WTC11 (cell line): Measurements from ENCODE around the gene AKT3. TPM values are rescaled to one million over a fixed set of nuclear protein-coding genes. Genes with fewer than 3 reads are reported as not detected.

ENCODE experiments used
- ATAC-seq: fragments of 200-7000 bp; cut with Tn5 transposase; 2 replicates; pipeline ENCODE4 v1.10.0; 2021; ENCODE audit warnings: mild to moderate bottlenecking, moderate library complexity
- CTCF ChIA-PET: fragments of 300-600 bp; sonication (Branson Sonifier 250); formaldehyde crosslinking; loops from one replicate; lab custom pipeline; 2021; ENCODE audit warnings: antibody characterized with exemption; lab: Charles Lee
- POLR2A ChIA-PET: fragments of 350-600 bp; sonication (Branson Sonifier 250); formaldehyde crosslinking; loops from one replicate; lab custom pipeline; 2021; ENCODE audit warnings: antibody characterized with exemption; lab: Charles Lee
- DNase-seq: peaks from one replicate; pipeline ENCODE4 v3.0.0; 2021; ENCODE audit warnings: low spot score
- H3K27ac Mint-ChIP-seq: 2 replicates; pipeline ENCODE4 v1.8.0; 2021; ENCODE audit warnings: mixed read lengths
- H3K27me3 Mint-ChIP-seq: 2 replicates; pipeline ENCODE4 v1.8.0; 2021; ENCODE audit warnings: low read depth, mild to moderate bottlenecking, moderate library complexity, mixed read lengths
- H3K36me3 Mint-ChIP-seq: 2 replicates; pipeline ENCODE4 v1.8.0; 2021; ENCODE audit warnings: mixed read lengths
- H3K4me1 Mint-ChIP-seq: 2 replicates; pipeline ENCODE4 v1.8.0; 2022; ENCODE audit warnings: mixed read lengths
- H3K4me3 Mint-ChIP-seq: 2 replicates; pipeline ENCODE4 v1.8.0; 2021; ENCODE audit warnings: mild to moderate bottlenecking, moderate library complexity, mixed read lengths
- H3K9me3 Mint-ChIP-seq: 2 replicates; pipeline ENCODE4 v1.8.0; 2021; ENCODE audit warnings: mixed read lengths
- ETV6 ChIP-seq: sonication (generic); formaldehyde crosslinking; IDR thresholded peaks from 2 replicates; pipeline ENCODE4 v1.8.1; 2022; ENCODE audit warnings: mild to moderate bottlenecking, missing genetic modification reagents
- HMGA2 ChIP-seq: fragments of 250-450 bp; sonication (Bioruptor Pico); IDR thresholded peaks from 2 replicates; pipeline ENCODE4 v1.4.0; 2021; ENCODE audit warnings: mild to moderate bottlenecking, moderate library complexity
- JUN ChIP-seq: sonication (generic); formaldehyde crosslinking; IDR thresholded peaks from 2 replicates; pipeline ENCODE4 v1.8.0; 2023; ENCODE audit warnings: mild to moderate bottlenecking, missing genetic modification reagents
- NFE2L1 ChIP-seq: sonication (generic); formaldehyde crosslinking; IDR thresholded peaks from 2 replicates; pipeline ENCODE4 v1.8.1; 2023; ENCODE audit warnings: missing genetic modification reagents
- RELA ChIP-seq: sonication (generic); formaldehyde crosslinking; IDR thresholded peaks from 2 replicates; pipeline ENCODE4 v1.8.1; 2022; ENCODE audit warnings: missing genetic modification reagents, mild to moderate bottlenecking, borderline replicate concordance
- TCF7 ChIP-seq: sonication (generic); formaldehyde crosslinking; IDR thresholded peaks from 2 replicates; pipeline ENCODE4 v1.8.0; 2022; ENCODE audit warnings: mild to moderate bottlenecking, low read depth, missing genetic modification reagents, moderate library complexity
- ZNF317 ChIP-seq: sonication (generic); formaldehyde crosslinking; IDR thresholded peaks from 2 replicates; pipeline ENCODE4 v1.8.1; 2023; ENCODE audit warnings: low read depth, mild to moderate bottlenecking, moderate library complexity, missing genetic modification reagents, borderline replicate concordance
- ZNF423 ChIP-seq: fragments of 250-450 bp; sonication (Bioruptor Pico); IDR thresholded peaks from 2 replicates; pipeline ENCODE4 v2.1.2; 2022; ENCODE audit warnings: mild to moderate bottlenecking, moderate library complexity
- ZNF671 ChIP-seq: fragments of 250-450 bp; sonication (Bioruptor Pico); IDR thresholded peaks from 2 replicates; pipeline ENCODE4 v1.8.0; 2021; ENCODE audit warnings: mild to moderate bottlenecking
- total RNA-seq: library from RNA; stranded (reverse); gene quantifications from 3 replicates; pipeline ENCODE4 v1.2.3, GENCODE V29; 2021
- TF ChIP-seq, protein P1 (sequence below): sonication (generic); formaldehyde crosslinking; IDR thresholded peaks from 2 replicates; pipeline ENCODE4 v1.8.0; 2023; ENCODE audit warnings: missing genetic modification reagents
- TF ChIP-seq, protein P2 (sequence below): sonication (generic); formaldehyde crosslinking; IDR thresholded peaks from 2 replicates; pipeline ENCODE4 v1.8.1; 2022; ENCODE audit warnings: low read depth, missing genetic modification reagents, borderline replicate concordance
- TF ChIP-seq, protein P3 (sequence below): sonication (generic); formaldehyde crosslinking; IDR thresholded peaks from 2 replicates; pipeline ENCODE4 v1.8.1; 2023; ENCODE audit warnings: mild to moderate bottlenecking, missing genetic modification reagents, moderate library complexity
- TF ChIP-seq, protein P4 (sequence below): sonication (generic); formaldehyde crosslinking; IDR thresholded peaks from 2 replicates; pipeline ENCODE4 v1.8.1; 2023; ENCODE audit warnings: mild to moderate bottlenecking, moderate library complexity, missing genetic modification reagents
- TF ChIP-seq, protein P5 (sequence below): sonication (generic); formaldehyde crosslinking; IDR thresholded peaks from 2 replicates; pipeline ENCODE4 v1.8.1; 2023; ENCODE audit warnings: mild to moderate bottlenecking, missing genetic modification reagents, moderate library complexity
- TF ChIP-seq, protein P6 (sequence below): sonication (generic); formaldehyde crosslinking; conservative IDR thresholded peaks from 2 replicates; pipeline ENCODE4 v1.8.1; 2023; ENCODE audit warnings: mild to moderate bottlenecking, low read depth, missing genetic modification reagents, moderate library complexity
- TF ChIP-seq, protein P7 (sequence below): fragments of 250-450 bp; sonication (Bioruptor Pico); IDR thresholded peaks from 2 replicates; pipeline ENCODE4 v1.9.0; 2021; ENCODE audit warnings: mild to moderate bottlenecking
- TF ChIP-seq, protein P8 (sequence below): sonication (generic); formaldehyde crosslinking; IDR thresholded peaks from 2 replicates; pipeline ENCODE4 v1.8.0; 2022; ENCODE audit warnings: mild to moderate bottlenecking, missing genetic modification reagents

The AKT3 gene
- total RNA-seq, 1 experiment from 2014 or later, result 38.5 TPM

DNA sequence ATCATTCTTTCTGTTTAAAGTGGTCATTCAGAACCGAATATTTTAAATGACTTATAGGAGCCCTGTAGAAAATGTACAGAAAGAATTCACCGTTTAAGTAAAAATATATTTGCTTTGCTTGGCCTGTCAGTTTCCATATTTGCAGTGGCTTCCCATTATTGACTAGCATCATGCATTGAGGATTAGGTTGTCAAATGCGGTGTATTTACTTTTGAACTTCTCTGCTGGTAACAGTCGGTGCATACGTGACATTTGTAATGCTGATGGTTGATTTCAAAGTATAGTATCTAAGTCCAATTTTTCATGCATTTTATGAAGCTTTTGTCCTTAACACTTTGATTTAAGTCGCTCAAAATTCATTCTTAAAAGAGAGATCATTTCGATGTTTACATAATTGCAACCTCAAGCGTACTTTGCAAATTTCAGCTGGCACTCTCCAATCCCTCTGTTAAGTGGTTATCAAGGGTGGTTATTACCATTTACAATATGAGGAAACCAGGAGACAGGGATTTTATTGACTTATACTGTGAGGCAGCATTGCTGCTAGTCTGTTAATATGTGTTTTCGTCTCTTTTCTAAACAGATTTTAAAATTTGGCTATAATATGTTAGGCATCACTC, 392.6 kb downstream of the AKT3 start:
- 0 out of 2 replicates have a peak, but pooled peaks cover 7% of the 10 kb centered on the region for H3K4me1 Mint-ChIP-seq
- CTCF ChIA-PET, result interaction anchor here (0.8 to 1.3 kb wide), 2 partner anchors 19 to 114 kb away, joined by 3 to 4 read pairs; no protein-coding TSS in a partner anchor
- H3K9me3 Mint-ChIP-seq, result no peaks in the 10 kb centered on the region
- TF ChIP-seq, protein P1, sequence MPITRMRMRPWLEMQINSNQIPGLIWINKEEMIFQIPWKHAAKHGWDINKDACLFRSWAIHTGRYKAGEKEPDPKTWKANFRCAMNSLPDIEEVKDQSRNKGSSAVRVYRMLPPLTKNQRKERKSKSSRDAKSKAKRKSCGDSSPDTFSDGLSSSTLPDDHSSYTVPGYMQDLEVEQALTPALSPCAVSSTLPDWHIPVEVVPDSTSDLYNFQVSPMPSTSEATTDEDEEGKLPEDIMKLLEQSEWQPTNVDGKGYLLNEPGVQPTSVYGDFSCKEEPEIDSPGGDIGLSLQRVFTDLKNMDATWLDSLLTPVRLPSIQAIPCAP, result no peak
- TF ChIP-seq, protein P2, sequence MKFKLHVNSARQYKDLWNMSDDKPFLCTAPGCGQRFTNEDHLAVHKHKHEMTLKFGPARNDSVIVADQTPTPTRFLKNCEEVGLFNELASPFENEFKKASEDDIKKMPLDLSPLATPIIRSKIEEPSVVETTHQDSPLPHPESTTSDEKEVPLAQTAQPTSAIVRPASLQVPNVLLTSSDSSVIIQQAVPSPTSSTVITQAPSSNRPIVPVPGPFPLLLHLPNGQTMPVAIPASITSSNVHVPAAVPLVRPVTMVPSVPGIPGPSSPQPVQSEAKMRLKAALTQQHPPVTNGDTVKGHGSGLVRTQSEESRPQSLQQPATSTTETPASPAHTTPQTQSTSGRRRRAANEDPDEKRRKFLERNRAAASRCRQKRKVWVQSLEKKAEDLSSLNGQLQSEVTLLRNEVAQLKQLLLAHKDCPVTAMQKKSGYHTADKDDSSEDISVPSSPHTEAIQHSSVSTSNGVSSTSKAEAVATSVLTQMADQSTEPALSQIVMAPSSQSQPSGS (CRISPR knock-in tag), result no peak
- TF ChIP-seq, protein P3, sequence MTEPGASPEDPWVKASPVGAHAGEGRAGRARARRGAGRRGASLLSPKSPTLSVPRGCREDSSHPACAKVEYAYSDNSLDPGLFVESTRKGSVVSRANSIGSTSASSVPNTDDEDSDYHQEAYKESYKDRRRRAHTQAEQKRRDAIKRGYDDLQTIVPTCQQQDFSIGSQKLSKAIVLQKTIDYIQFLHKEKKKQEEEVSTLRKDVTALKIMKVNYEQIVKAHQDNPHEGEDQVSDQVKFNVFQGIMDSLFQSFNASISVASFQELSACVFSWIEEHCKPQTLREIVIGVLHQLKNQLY (CRISPR knock-in tag), result no peak
- TF ChIP-seq, protein P4, sequence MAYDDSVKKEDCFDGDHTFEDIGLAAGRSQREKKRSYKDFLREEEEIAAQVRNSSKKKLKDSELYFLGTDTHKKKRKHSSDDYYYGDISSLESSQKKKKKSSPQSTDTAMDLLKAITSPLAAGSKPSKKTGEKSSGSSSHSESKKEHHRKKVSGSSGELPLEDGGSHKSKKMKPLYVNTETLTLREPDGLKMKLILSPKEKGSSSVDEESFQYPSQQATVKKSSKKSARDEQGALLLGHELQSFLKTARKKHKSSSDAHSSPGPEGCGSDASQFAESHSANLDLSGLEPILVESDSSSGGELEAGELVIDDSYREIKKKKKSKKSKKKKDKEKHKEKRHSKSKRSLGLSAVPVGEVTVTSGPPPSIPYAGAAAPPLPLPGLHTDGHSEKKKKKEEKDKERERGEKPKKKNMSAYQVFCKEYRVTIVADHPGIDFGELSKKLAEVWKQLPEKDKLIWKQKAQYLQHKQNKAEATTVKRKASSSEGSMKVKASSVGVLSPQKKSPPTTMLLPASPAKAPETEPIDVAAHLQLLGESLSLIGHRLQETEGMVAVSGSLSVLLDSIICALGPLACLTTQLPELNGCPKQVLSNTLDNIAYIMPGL (CRISPR knock-in tag), result no peak
- TF ChIP-seq RELA, result no peak
- TF ChIP-seq ZNF317, result no peak
- TF ChIP-seq HMGA2 (CRISPR knock-in tag), result no peak
- TF ChIP-seq JUN (CRISPR knock-in tag), result no peak
- TF ChIP-seq, protein P5, sequence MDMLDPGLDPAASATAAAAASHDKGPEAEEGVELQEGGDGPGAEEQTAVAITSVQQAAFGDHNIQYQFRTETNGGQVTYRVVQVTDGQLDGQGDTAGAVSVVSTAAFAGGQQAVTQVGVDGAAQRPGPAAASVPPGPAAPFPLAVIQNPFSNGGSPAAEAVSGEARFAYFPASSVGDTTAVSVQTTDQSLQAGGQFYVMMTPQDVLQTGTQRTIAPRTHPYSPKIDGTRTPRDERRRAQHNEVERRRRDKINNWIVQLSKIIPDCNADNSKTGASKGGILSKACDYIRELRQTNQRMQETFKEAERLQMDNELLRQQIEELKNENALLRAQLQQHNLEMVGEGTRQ (CRISPR knock-in tag), result no peak
- TF ChIP-seq, all 79 proteins: peak for 0
- Mint-ChIP-seq H3K4me3 (no peak overlapping the region), H3K27me3 (no peaks in the 10 kb centered on the region), H3K27ac (no peak overlapping the region), H3K36me3 (no peaks in the 10 kb centered on the region)
- DNase-seq, result no peak
- no peak for ATAC-seq
- POLR2A ChIA-PET, result no interaction called here

DNA sequence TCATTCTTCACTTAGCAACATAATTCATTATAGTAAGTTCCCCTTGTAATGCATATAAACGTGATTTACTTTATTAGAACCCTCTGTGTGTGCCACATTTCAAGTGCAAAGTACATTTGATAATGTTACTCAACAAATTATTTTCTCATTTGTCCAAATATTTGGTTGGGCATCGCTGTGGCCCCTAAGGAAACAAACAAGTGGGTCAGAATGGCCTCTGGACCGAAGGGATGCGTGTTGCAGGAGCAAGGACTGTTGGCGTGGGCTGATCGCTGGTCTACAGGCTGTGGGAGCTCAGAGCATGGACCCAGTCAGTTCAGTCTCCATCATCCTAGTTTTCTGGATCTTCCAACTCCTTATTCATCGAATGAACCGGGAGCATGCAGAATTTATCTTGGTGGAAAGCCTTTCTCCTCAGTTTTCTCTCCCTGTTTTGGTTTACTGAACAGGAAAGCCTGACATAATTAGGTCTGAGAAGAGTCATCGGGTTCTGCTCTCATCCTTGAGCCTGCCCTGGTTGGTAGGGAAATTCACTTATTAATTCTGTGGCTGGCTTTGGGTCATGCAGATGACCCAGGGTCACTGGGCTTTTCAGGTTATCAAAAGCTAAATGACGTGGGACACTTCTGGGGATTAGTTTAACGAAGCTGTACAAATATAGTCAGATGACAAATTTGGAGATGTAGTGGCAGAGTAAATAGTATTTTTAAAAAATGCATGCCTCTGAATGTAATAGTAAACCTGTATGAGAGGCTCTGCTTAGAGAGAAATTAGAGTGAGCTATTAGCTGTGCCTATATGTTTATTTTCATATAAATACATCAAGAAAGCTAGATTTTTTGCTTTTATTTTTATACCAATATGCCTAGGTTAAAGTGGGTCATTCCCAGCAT, 394.0 kb downstream of the AKT3 start:
- H3K27me3 Mint-ChIP-seq, result no peaks in the 10 kb centered on the region
- no peak overlapping the region for H3K27ac Mint-ChIP-seq
- H3K4me3 Mint-ChIP-seq, result no peak overlapping the region
- POLR2A ChIA-PET, result no interaction called here
- no peak for DNase-seq
- H3K4me1 Mint-ChIP-seq, result 0 out of 2 replicates have a peak, but pooled peaks cover 7% of the 10 kb centered on the region
- CTCF ChIA-PET, result no interaction called here
- no peaks in the 10 kb centered on the region for H3K36me3 Mint-ChIP-seq
- ATAC-seq, result no peak
- no peak for TF ChIP-seq NFE2L1 (CRISPR knock-in tag)
- TF ChIP-seq, all 79 proteins: peak for 0
- H3K9me3 Mint-ChIP-seq, result no peaks in the 10 kb centered on the region

DNA sequence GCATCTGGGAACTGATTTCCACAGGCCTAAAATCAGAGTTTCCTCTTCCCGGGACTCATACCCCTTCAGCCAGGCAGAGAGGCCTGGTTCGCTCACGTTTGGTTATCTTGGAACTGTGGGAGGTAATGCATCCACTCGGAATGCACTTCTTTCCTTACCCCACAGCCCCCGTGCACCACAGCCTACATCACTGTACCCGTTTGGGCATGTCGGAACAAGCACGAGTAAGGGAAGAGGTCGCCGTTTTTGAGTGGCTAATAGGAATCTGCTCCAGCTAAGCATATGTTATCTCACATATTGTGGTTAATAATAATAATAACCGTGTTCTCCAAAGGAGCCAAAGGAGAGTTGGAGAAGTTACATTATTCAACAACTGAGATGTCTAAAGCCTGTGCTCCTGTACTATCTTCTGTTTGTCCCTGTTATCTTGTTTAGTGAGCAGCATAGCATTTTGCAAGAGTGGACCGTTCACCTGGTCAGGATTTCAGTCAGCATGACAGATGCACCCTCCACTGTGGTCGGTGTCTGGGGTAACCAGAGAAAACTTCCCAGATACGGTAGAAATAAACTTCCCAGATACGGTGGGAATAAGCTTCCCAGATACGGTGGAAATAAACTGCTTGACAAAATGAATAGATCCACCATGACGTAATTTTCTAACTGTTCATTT, 395.6 kb downstream of the AKT3 start:
- H3K27me3 Mint-ChIP-seq, result no peaks in the 10 kb centered on the region
- H3K4me3 Mint-ChIP-seq, result no peak overlapping the region
- H3K4me1 Mint-ChIP-seq, result 0 out of 2 replicates have a peak, but pooled peaks cover 7% of the 10 kb centered on the region
- H3K27ac Mint-ChIP-seq, result peak overlapping the region; percentile 8
- H3K36me3 Mint-ChIP-seq, result no peaks in the 10 kb centered on the region
- ChIA-PET CTCF (no interaction called here), POLR2A (no interaction called here)
- no peak for DNase-seq
- peaks cover 4% of the 10 kb centered on the region; the same call in 1 of the 2 replicates for H3K9me3 Mint-ChIP-seq
- no peak for ATAC-seq
- TF ChIP-seq ZNF671, result no peak
- no peak for TF ChIP-seq NFE2L1 (CRISPR knock-in tag)
- TF ChIP-seq, protein P5 (CRISPR knock-in tag), result no peak
- TF ChIP-seq TCF7 (CRISPR knock-in tag), result no peak
- TF ChIP-seq ZNF423 (CRISPR knock-in tag), result no peak
- TF ChIP-seq ETV6 (CRISPR knock-in tag), result no peak
- TF ChIP-seq, protein P6, sequence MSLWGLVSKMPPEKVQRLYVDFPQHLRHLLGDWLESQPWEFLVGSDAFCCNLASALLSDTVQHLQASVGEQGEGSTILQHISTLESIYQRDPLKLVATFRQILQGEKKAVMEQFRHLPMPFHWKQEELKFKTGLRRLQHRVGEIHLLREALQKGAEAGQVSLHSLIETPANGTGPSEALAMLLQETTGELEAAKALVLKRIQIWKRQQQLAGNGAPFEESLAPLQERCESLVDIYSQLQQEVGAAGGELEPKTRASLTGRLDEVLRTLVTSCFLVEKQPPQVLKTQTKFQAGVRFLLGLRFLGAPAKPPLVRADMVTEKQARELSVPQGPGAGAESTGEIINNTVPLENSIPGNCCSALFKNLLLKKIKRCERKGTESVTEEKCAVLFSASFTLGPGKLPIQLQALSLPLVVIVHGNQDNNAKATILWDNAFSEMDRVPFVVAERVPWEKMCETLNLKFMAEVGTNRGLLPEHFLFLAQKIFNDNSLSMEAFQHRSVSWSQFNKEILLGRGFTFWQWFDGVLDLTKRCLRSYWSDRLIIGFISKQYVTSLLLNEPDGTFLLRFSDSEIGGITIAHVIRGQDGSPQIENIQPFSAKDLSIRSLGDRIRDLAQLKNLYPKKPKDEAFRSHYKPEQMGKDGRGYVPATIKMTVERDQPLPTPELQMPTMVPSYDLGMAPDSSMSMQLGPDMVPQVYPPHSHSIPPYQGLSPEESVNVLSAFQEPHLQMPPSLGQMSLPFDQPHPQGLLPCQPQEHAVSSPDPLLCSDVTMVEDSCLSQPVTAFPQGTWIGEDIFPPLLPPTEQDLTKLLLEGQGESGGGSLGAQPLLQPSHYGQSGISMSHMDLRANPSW (CRISPR knock-in tag), result no peak
- TF ChIP-seq, protein P7, sequence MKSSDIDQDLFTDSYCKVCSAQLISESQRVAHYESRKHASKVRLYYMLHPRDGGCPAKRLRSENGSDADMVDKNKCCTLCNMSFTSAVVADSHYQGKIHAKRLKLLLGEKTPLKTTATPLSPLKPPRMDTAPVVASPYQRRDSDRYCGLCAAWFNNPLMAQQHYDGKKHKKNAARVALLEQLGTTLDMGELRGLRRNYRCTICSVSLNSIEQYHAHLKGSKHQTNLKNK (CRISPR knock-in tag), result no peak
- TF ChIP-seq, protein P8, sequence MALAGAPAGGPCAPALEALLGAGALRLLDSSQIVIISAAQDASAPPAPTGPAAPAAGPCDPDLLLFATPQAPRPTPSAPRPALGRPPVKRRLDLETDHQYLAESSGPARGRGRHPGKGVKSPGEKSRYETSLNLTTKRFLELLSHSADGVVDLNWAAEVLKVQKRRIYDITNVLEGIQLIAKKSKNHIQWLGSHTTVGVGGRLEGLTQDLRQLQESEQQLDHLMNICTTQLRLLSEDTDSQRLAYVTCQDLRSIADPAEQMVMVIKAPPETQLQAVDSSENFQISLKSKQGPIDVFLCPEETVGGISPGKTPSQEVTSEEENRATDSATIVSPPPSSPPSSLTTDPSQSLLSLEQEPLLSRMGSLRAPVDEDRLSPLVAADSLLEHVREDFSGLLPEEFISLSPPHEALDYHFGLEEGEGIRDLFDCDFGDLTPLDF (CRISPR knock-in tag), result no peak
